ENCODE measurements around the gene IZUMO2.
"Not testable (repeated sequence)": the region's sequence is repeated elsewhere in the genome, so short reads cannot be mapped to it uniquely, and the experiment has no call there.

IZUMO2 gene

DNA sequence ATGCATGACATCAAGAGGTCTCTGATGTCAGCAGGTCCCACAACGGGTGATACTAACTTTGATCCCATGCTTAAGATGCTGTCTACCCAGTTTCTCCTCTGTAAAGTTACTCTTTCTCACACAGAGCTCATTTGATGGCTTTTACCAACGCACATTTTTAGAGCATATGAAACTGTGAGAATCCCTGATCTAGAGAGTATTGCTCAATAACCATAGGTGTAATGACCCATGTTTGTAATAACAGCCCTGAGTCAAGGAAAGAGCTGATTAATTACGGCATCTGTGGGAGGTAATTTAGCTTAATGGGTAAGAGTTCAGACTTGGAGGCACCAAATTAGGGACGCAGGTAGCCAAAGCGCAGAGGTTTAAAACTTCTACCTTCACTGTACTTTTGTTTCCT, 18.0 kb upstream of the IZUMO2 start:
- DNase-seq: no peak

GRCh38 chr19:50178859-50179537, 15.9 kb upstream of the IZUMO2 start:
- DNase-seq: no peak

DNA sequence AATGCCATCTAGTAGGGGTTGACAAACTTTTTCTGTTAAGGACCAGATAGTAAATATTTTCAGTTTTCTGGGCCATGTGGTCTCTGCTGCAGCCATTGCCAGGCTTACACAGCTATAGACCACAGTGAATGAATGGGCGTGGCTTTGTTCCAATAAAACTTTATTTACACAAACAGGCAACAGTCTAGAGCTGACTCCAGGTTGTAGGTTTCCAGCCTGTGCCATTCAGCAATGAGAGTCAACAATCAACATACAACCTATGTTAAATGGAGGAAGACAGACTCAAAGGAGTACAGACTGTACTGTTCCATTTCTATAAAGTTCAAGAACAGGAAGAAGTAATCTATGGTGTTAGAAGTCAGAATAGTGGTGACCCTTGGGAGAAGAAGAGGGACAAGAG, 15.2 kb upstream of the IZUMO2 start:
- no peak for DNase-seq

GRCh38 chr19:50176775-50177174, 13.7 kb upstream of the IZUMO2 start:
- DNase-seq: no peak

- no peak for DNase-seq
These were observed 12.8 kb upstream of the IZUMO2 start for GRCh38 chr19:50175924-50176323.

GRCh38 chr19:50174100-50174793, 11.2 kb upstream of the IZUMO2 start:
- DNase-seq: no peak

GRCh38 chr19:50173127-50173526, 10.0 kb upstream of the IZUMO2 start:
- DNase-seq: no peak

GRCh38 chr19:50172726-50173125, 9.6 kb upstream of the IZUMO2 start:
- DNase-seq: no peak

DNA sequence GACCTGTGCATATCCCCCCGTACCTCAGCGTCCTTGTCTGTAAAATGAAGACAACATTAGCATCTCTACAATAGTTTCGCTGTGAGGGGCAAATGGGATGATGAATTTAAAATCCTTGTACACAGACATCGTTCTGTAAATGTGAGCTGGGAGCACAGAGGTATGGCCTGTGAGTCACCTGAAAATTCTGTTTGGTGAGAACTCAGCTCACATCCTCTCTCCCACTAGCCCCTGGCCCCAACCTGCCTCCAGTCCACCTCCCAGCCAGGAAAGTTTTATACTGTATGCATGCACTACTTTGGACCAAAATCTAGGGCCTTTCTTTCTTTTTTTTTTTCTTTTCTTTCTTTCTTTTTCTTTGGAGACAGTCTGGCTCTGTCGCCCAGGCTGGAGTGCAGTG, 8.7 kb upstream of the IZUMO2 start:
- DNase-seq: no peak

GRCh38 chr19:50167314-50167721, 4.2 kb upstream of the IZUMO2 start:
- peak; percentile 61 for DNase-seq

DNA sequence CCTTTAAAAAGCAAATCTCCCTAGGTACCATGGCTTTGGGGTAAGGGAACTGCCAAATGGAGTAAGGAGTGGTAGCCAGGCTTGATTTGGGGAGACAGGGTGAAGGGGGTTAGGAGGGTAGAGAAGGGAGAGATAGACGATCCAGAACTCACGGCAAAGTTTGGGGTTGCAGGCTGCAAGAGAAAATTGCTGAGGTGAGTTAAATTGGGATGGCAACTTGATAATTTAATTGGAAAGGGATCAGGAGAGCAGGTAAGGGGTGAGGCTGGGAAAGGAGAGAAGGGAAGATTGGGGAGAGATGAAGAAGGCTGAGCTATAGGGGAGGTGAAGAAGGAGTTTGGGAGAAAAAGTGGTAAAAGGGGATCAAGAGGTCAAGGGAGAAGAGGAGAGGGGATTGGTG, 4.0 kb downstream of the IZUMO2 start:
- no peak for DNase-seq

DNA sequence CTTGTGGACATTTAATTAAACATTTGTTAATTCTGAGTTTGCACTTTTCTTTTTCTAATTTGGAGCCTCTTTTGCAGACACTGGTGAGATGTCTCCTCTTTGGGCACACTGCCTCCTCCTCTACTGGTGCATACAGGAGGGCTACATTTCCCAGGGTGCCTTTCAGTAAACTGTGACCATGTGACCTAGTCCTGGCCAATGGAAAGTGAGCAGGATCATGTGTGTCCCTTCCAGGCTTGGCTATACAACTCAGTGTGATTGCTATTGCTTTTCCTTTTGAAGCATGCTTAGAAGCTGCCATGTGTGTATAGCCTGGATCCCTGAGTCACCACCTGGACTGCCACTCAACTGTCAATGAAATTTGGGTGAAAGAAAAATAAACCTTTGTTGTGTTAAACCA, 4.5 kb downstream of the IZUMO2 start:
- DNase-seq: no peak

- no peak for DNase-seq
These were observed 7.5 kb downstream of the IZUMO2 start for GRCh38 chr19:50155520-50156109.

DNA sequence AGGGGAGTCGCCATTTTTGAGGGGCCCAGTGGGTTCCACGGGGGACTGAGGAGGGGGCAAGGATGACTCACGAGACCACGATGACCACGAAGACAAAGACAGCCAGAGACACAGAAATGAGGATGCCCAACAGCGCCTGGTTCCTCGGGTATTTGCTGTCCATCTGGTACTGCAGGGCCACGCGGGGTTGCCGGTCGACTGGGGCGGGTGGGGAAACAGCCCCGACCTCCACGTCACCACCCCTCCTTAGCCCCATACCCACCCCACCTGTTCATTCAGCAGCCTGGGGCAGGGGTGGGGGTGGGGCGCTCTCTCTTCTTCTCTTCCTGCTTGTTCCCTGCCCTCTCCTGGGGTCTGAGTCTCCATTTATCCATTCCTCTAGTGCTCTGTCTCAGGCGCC, 8.6 kb downstream of the IZUMO2 start:
- DNase-seq: no peak

GRCh38 chr19:50152578-50152977, 10.5 kb downstream of the IZUMO2 start:
- no peak for DNase-seq

DNA sequence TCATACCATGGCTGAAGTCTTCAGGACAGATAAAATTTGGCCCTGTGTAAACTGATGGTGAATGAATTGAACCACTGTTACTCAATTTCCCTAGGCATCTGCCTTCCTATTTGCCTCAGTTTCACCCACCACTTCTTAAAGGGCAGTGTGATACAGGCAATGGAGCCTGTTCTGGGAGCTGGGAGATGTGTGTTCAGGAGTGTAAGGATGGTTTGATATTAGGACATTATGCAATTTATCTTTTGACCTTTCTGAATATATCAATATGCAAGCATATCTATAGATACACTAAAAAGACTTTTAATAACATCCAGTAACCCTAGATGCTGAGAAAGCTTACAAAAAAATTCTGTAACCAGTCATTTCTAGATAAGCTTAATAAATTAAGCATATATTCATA, 14.6 kb downstream of the IZUMO2 start:
- no peak for DNase-seq

DNA sequence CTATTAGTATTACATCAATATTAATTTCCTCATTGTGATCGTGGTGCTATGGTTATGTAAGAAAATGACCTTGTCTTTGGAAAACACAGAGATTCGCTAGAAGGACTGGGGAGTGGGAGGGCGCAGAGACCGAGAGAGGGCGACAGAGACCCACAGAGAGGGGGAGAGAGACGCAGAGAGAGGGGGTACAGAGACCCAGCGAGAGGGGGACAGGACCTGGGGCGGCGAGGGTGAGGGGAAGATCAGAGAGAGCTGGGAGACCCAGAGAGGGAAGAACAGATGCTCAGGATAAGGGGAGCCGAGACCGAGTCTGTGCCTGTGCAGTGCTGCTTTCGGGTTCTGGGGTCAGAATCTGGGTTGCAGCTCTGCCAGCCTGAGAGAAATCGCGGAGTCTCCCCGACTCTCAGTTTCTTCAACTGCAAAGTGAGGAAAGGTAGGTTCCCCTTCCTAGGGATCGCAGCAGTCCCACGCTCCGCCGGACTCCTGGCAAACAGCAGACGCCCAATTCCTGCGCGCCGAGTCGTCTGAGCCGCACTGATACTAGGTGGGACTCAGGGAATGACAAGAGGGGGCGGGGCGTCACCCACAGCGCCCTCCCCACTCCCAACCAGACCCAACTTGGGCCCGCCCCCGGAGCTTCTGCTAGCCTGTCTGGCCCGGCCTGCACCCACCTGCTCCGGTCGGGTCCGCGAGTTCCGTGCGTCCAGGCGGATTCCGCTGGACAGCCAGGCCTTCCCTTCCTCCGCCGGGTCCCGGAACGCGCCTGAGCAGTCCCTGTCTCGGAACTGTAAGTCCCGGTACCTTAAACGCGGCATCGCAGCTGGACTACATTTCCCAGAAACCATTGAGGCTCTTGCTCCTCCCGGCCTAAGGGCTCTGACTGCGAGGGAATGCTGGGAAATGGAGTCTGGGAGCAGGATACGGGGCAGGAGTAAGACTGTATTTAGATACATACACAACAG, 15.3 kb downstream of the IZUMO2 start:
- DNase-seq: peak; percentile 85

GRCh38 chr19:50141921-50142320, 21.2 kb downstream of the IZUMO2 start:
- not testable (repeated sequence) for DNase-seq

GRCh38 chr19:50140118-50140845, 22.8 kb downstream of the IZUMO2 start:
- DNase-seq: not testable (repeated sequence)

DNA sequence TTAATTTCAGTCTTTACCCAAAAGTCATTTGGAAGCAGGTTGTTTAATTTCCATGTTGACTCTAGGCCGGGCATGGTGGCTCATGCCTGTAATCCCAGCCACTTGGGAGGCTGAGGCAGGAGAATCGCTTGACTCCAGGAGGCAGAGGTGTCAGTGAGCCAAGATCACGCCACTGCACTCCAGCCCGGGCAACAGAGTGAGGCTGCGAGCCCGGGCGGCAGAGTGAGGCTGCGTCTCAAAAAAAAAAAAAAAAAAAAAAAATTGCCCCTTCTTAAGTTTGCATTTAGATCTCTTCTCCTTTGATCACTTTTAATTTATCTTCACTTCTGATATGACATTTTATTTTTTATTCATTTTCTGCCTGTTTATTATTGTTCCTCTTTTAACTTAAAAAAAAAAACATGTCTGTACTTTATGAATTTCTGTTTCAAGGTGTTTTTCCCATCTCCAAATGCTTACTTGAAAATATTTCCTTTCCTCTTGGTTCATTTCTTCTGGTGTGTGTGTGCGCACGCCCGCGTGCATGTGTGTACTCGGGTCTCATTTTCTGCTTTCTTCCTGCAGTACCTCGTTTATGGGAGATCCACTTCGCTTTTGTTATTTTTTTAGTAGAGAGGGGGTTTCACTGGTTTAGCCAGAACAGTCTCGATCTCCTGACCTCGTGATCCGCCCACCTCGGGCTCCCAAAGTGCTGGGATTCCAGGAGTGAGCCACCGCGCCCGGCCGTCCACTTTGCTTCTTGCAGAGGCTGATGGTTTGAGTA, 26.3 kb downstream of the IZUMO2 start:
- DNase-seq: not testable (repeated sequence)

DNA sequence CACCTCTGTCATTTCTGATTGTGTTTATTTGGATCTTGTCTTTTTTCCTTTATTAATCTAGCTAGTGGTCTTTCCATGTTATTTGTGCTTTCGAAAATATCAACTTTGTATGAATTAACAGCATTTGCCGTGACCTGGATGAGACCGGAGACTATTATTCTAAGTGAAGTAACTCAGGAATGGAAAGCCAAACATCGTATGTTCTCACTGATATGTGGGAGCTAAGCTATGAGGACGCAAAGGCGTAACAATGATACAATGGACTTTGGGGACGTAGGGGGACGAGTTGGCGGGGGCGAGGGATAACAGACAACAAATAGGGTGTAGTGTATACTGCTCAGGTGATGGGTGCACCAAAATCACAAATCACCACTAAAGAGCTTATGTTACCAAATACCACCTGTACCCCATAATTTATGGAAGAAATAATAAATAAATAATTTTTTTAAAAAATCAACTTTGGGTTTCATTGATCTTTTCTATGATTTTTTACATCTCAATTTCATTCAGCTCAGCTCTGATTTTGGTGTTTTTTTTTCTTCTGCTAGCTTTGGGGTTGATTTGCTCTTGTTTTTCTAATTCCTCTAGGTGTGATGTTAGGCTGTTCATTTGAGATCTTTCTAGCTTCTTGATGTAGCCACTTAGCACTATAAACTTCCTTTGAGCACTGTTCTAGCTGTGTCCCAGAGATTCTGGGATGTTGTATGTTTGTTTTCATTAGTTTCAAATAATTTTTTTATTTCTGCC, 27.1 kb downstream of the IZUMO2 start:
- not testable (repeated sequence) for DNase-seq

Data from NCI-H2171 (cell line).